ENCODE measurements around the gene ALK.

ALK gene

GRCh38 chr2:29535188-29535587 lies 386.2 kb downstream of the ALK start:
- DNase-seq (ENCODE audit: low read depth) = no peak
- TF ChIP-seq, protein P1, sequence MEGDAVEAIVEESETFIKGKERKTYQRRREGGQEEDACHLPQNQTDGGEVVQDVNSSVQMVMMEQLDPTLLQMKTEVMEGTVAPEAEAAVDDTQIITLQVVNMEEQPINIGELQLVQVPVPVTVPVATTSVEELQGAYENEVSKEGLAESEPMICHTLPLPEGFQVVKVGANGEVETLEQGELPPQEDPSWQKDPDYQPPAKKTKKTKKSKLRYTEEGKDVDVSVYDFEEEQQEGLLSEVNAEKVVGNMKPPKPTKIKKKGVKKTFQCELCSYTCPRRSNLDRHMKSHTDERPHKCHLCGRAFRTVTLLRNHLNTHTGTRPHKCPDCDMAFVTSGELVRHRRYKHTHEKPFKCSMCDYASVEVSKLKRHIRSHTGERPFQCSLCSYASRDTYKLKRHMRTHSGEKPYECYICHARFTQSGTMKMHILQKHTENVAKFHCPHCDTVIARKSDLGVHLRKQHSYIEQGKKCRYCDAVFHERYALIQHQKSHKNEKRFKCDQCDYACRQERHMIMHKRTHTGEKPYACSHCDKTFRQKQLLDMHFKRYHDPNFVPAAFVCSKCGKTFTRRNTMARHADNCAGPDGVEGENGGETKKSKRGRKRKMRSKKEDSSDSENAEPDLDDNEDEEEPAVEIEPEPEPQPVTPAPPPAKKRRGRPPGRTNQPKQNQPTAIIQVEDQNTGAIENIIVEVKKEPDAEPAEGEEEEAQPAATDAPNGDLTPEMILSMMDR (conservative IDR thresholded peaks at IDR 0.05; ENCODE audit: control insufficient read depth, insufficient read depth, low read depth, low read length) = no peak
- no peak overlapping the region for H3K4me3 ChIP-seq (ENCODE audit: control insufficient read depth, low read depth, low read length)

DNA sequence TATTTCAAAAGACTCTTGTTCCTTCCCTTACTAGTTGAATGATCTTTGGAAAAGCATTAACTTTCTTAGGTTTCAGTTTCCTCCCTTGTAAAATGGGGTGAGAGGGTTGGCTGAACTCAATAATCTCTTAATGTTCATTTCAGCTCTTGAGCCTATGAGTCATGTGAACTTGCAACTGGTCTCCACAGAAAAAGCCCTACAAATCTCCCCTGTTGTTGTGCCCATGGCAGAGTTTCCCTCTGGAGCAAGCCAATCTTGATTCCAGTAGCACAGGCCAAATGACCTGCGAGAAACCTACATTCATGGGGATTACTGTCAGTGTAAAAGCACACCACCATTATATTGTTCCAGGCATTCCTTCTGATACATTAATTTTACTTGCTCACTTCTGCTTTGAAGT lies 388.9 kb downstream of the ALK start:
- peak; percentile 22 for DNase-seq (ENCODE audit: low read depth)
- no peak overlapping the region for H3K4me3 ChIP-seq (ENCODE audit: control insufficient read depth, low read depth, low read length)
- TF ChIP-seq, protein P1 (conservative IDR thresholded peaks at IDR 0.05; ENCODE audit: control insufficient read depth, insufficient read depth, low read depth, low read length) = no peak

GRCh38 chr2:29531626-29532025 lies 389.8 kb downstream of the ALK start:
- TF ChIP-seq, protein P1 (conservative IDR thresholded peaks at IDR 0.05; ENCODE audit: control insufficient read depth, insufficient read depth, low read depth, low read length) = no peak
- no peak for DNase-seq (ENCODE audit: low read depth)
- H3K4me3 ChIP-seq (ENCODE audit: control insufficient read depth, low read depth, low read length) = no peak overlapping the region

- no peak for DNase-seq (ENCODE audit: low read depth)
- H3K4me3 ChIP-seq (ENCODE audit: control insufficient read depth, low read depth, low read length) = no peak overlapping the region
- TF ChIP-seq, protein P1 (conservative IDR thresholded peaks at IDR 0.05; ENCODE audit: control insufficient read depth, insufficient read depth, low read depth, low read length) = no peak
Measured at GRCh38 chr2:29530281-29530680, 391.1 kb downstream of the ALK start.

- no peak overlapping the region for H3K4me3 ChIP-seq (ENCODE audit: control insufficient read depth, low read depth, low read length)
- peak; percentile 64 for DNase-seq (ENCODE audit: low read depth)
- TF ChIP-seq, protein P1 (conservative IDR thresholded peaks at IDR 0.05; ENCODE audit: control insufficient read depth, insufficient read depth, low read depth, low read length) = no peak
Measured at GRCh38 chr2:29528891-29529520, 392.4 kb downstream of the ALK start.

DNA sequence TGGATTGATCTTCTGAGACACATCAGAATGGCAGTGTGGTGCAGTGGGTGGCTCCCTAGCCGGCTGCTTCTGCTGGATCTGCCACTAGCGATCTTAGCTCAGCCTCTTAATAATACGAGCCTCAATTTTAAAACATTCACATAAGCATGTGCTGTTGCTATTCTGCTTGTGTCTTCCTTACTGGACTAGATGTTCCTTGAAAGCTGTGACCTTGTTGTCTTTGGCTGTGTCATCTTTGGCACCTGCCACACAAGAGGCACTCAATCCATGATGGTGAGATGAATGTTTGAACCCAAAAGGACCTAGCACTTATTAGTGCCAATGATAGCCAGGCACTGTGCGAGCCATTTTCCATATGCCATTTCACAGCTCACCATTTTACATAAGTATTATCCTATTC lies 393.0 kb downstream of the ALK start:
- TF ChIP-seq, protein P1 (conservative IDR thresholded peaks at IDR 0.05; ENCODE audit: control insufficient read depth, insufficient read depth, low read depth, low read length) = no peak
- DNase-seq (ENCODE audit: low read depth) = no peak
- H3K4me3 ChIP-seq (ENCODE audit: control insufficient read depth, low read depth, low read length) = no peak overlapping the region

DNA sequence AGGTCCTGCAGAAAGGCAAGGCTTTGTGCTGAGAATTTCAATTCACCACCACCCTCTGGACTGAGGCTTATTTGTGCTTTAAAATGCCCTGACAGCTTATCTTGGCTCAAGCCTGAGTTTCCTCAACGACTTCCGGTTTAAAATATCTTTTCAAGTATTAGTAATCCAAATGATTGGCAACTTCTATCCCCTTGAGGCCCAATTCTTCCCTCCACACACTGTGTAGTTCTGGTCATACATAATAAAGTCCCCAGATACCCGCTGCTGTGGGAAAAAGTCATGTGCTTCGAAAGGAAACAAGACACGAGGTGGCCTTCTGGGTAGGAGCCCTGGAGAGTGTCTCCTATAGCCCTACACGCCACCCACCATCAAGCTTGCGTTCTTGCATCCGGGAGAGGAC lies 393.4 kb downstream of the ALK start:
- no peak for DNase-seq (ENCODE audit: low read depth)
- TF ChIP-seq, protein P1 (conservative IDR thresholded peaks at IDR 0.05; ENCODE audit: control insufficient read depth, insufficient read depth, low read depth, low read length) = no peak
- H3K4me3 ChIP-seq (ENCODE audit: control insufficient read depth, low read depth, low read length) = no peak overlapping the region
